ENCODE measurements around the gene BCL11B.

DNA sequence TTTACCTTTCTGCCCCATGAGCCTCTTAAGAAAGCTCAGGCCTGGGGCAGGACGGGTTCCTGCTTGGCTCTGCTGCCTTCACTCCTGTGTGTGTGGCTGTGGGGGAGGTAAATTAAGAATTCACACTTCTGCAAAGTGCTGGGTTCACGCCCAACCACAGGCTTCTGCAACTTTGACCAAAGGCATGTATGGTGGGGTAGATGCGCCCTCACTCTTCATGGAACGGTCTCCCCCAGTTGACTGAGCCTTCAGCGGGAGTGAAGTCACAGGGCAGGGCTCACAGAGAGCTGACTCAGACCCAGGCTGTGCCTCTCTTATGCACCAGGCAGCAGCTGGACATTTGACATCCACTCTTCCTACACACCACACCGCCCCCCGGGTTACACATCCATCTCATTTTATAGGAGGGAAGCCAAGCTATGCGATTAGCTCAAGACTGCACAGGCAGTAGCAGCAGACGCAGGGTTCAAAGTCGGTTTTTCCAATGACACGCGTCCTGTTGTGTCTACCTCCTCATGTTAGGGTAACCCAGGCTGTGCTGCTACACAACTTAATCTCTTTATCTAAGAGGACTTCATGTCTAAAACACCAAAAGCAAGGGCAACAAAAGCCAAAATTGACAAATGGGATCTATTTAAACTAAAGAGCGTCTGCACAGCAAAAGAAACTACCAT is 15.4 kb upstream of the BCL11B start:
- TF ChIP-seq, protein P1, sequence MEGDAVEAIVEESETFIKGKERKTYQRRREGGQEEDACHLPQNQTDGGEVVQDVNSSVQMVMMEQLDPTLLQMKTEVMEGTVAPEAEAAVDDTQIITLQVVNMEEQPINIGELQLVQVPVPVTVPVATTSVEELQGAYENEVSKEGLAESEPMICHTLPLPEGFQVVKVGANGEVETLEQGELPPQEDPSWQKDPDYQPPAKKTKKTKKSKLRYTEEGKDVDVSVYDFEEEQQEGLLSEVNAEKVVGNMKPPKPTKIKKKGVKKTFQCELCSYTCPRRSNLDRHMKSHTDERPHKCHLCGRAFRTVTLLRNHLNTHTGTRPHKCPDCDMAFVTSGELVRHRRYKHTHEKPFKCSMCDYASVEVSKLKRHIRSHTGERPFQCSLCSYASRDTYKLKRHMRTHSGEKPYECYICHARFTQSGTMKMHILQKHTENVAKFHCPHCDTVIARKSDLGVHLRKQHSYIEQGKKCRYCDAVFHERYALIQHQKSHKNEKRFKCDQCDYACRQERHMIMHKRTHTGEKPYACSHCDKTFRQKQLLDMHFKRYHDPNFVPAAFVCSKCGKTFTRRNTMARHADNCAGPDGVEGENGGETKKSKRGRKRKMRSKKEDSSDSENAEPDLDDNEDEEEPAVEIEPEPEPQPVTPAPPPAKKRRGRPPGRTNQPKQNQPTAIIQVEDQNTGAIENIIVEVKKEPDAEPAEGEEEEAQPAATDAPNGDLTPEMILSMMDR (IDR thresholded peaks at IDR 0.05) = no peak
- TF ChIP-seq POLR2A (IDR thresholded peaks at IDR 0.05) (no peak), POLR2AphosphoS5 (IDR thresholded peaks at IDR 0.05; ENCODE audit: insufficient read depth in 1 of 2, low read depth in 1 of 2) (no peak)

All from vagina (tissue), 2 donors.